Testis (tissue), 3 donors: ENCODE results near the gene BCKDK. TPM values are rescaled to one million over a fixed set of nuclear protein-coding genes. Genes with fewer than 3 reads are reported as not detected.

Experiments used
- DNase-seq: peaks from one replicate; pipeline ENCODE4 v3.0.0-alpha.2; 2019
- H3K27ac ChIP-seq, 2 donors: fragments of 200-600 bp; sonication (generic); one replicate each; pipeline ENCODE4 v1.5.1; 2019
- H3K27me3 ChIP-seq: fragments of 200-600 bp; sonication (generic); one replicate; pipeline ENCODE4 v1.5.1; 2019
- H3K36me3 ChIP-seq: fragments of 200-600 bp; sonication (generic); one replicate; pipeline ENCODE4 v1.5.1; 2017; ENCODE audit warnings: low read depth; ENCODE audit errors: missing control alignments
- H3K4me1 ChIP-seq: fragments of 200-600 bp; sonication (generic); one replicate; pipeline ENCODE4 v1.5.1; 2019
- H3K4me3 ChIP-seq, 2 donors: fragments of 200-600 bp; sonication (generic); one replicate each; pipeline ENCODE4 v1.5.1; 2017 to 2019
- H3K9me3 ChIP-seq: fragments of 200-600 bp; sonication (generic); one replicate; pipeline ENCODE4 v1.5.1; 2017
- POLR2A ChIP-seq: fragments of 450-650 bp; IDR thresholded peaks from one replicate; pipeline ENCODE4 v1.6.1; 2017; ENCODE audit warnings: antibody characterized with exemption, mild to moderate bottlenecking, moderate library complexity
- WGBS, 2 donors: methylation state at CpG; one replicate each; pipeline ENCODE4 v1.1.5; 2018; 5-methylcytosine and 5-hydroxymethylcytosine counted together
- intact Hi-C: fragments of 100-400 bp; cut with DNase I; formaldehyde crosslinking; loops from one replicate; pipeline ENCODE4 v1.15.1; 2023; ENCODE audit warnings: low total_unique reads
- polyA plus RNA-seq: library from polyadenylated mRNA; stranded (reverse); fragments of 350-450 nt; fragmentation: Illumina TruSeq; extraction: RNeasy Lipid Tissue Mini Kit (QIAGEN cat#74804); gene quantifications from one replicate; pipeline ENCODE4 v1.2.3, GENCODE V29; 2014; ENCODE audit warnings: low read depth, low replicate concordance; ENCODE audit not compliant: insufficient read depth
- total RNA-seq, 2 donors: library from RNA; depleted of rRNA; stranded (reverse); fragments of >200 nt; gene quantifications; one replicate each; pipeline ENCODE4 v1.2.3, GENCODE V29; 2016
- TF ChIP-seq, protein P1 (sequence below), 3 experiments: fragments of 450-650 bp in 2 of 3; fragments of 200-600 bp in 1 of 3; sonication (generic) in 1 of 3; IDR thresholded peaks; one replicate each; pipeline ENCODE4 v1.5.1; 2016 to 2019; ENCODE audit warnings: antibody characterized with exemption in 3 of 3, mild to moderate bottlenecking in 2 of 3, moderate library complexity in 1 of 3

Gene BCKDK
- total and polyA plus RNA-seq, 3 donors from 2014 or later = 34.5 to 69.1 (median 68.8) TPM

DNA sequence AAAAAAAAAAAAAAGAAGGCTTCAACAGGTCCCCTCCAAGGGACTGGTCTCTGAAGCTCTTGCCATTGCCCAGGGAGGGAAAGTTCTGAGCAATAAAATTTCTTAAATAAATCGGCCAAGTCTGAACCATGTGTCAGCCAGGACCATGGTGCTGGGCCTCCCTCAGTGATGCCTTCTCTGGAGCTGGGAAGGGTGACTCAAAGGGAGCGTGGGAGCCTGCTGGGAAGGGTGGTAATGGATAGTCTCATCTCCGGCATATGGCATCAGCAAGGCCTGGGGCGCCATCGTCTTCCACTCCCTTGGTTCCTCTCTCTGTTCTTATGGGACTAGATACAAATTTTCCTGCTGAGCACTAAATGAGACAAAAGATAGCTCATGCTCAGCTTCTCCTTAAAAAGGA, 15.9 kb upstream of the BCKDK start:
- Histone ChIP-seq H3K4me3 (no peak overlapping the region), H3K27ac (no peak overlapping the region), H3K36me3 (no peaks in the 10 kb centered on the region), H3K27me3 (no peaks in the 10 kb centered on the region), H3K9me3 (no peaks in the 10 kb centered on the region), H3K4me1 (peaks cover 6% of the 10 kb centered on the region)
- no peak for DNase-seq
- no peak for TF ChIP-seq POLR2A
- TF ChIP-seq, protein P1, sequence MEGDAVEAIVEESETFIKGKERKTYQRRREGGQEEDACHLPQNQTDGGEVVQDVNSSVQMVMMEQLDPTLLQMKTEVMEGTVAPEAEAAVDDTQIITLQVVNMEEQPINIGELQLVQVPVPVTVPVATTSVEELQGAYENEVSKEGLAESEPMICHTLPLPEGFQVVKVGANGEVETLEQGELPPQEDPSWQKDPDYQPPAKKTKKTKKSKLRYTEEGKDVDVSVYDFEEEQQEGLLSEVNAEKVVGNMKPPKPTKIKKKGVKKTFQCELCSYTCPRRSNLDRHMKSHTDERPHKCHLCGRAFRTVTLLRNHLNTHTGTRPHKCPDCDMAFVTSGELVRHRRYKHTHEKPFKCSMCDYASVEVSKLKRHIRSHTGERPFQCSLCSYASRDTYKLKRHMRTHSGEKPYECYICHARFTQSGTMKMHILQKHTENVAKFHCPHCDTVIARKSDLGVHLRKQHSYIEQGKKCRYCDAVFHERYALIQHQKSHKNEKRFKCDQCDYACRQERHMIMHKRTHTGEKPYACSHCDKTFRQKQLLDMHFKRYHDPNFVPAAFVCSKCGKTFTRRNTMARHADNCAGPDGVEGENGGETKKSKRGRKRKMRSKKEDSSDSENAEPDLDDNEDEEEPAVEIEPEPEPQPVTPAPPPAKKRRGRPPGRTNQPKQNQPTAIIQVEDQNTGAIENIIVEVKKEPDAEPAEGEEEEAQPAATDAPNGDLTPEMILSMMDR (IDR thresholded peaks at IDR 0.05) = no peak
- intact Hi-C loops = no loop called here
- WGBS, 2 donors = 84 to 89% methylated on average over 5 of the region's 5 CpGs

GRCh38 chr16:31093132-31093703, 15.0 kb upstream of the BCKDK start:
- Histone ChIP-seq H3K9me3 (no peaks in the 10 kb centered on the region), H3K4me3 (no peak overlapping the region), H3K27me3 (no peaks in the 10 kb centered on the region), H3K36me3 (no peaks in the 10 kb centered on the region), H3K27ac (no peak overlapping the region), H3K4me1 (peaks cover 6% of the 10 kb centered on the region)
- intact Hi-C loops = no loop called here
- no peak for DNase-seq
- 25 to 39% methylated on average over 12 to 16 of the region's 17 CpGs for WGBS, 2 donors
- TF ChIP-seq, protein P1 (IDR thresholded peaks at IDR 0.05) = no peak
- no peak for TF ChIP-seq POLR2A

GRCh38 chr16:31094088-31094423, 14.1 kb upstream of the BCKDK start:
- intact Hi-C loops = no loop called here
- no peaks in the 10 kb centered on the region for H3K36me3 ChIP-seq
- DNase-seq = peak; percentile 53
- H3K4me3 ChIP-seq = peak overlapping the region; percentile 80 to 87
- no peaks in the 10 kb centered on the region for H3K9me3 ChIP-seq
- H3K4me1 ChIP-seq = peaks cover 6% of the 10 kb centered on the region
- no peak for TF ChIP-seq POLR2A
- TF ChIP-seq, protein P1 (IDR thresholded peaks at IDR 0.05) = no peak
- peak overlapping the region; percentile 82 for H3K27ac ChIP-seq
- 0% methylated on average over 20 of the region's 20 CpGs for WGBS, 2 donors
- H3K27me3 ChIP-seq = no peaks in the 10 kb centered on the region

DNA sequence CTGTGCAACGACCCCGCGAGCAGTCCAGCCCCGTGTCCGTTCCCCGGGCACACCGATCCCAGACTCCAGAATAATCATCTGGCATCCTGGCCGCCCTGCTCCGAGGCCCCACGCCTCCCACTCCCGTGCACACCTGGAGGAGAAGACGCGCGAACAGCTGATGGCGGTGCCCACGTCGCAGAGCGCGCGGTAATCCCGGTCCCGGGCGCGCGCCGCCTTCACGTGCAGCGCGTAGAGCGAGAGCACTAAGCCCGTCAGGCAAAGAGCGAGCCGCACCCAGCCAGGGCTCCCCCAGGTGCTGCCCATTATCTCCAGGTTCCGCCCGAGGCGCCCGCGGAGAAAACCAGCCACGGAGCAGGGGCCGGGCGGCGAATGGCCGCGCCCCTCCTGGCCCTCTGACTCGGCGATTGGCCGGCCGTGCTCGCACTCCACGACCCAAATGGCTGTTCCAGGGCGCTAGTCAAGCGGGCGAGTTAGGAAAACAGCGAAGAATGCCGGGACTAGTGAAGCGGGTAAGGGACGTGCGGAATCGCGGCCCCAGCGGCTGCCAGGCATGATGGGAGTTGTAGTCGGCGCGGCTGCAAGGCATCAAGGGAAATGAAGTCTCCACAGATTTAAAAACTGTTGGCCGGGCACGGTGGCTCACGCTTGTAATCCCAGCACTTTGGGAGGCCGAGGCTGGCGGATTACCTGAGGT, 13.6 kb upstream of the BCKDK start, which contains the start of gene VKORC1:
TSS of gene VKORC1 (minus strand) at position 374 of the 697 bp plus-strand sequence. CDS start at position 306, 68 bp downstream.
- peak within 1 kb of the TSS; percentile 80 to 87 for H3K4me3 ChIP-seq
- intact Hi-C loops = loop anchor here (5.0 kb wide), 1 partner anchor 112 kb away; no protein-coding TSS in a partner anchor

More for the DNA sequence above, 13.6 kb upstream of the BCKDK start, which contains the start of gene VKORC1:
- WGBS, 2 donors = 1% methylated on average over 42 to 67 of the region's 69 CpGs
- no peaks in the 10 kb centered on the region for H3K27me3 ChIP-seq
- no peaks in the 10 kb centered on the region for H3K36me3 ChIP-seq
- H3K4me1 ChIP-seq = peaks cover 6% of the 10 kb centered on the region
- peak within 1 kb of the TSS; percentile 82 for H3K27ac ChIP-seq
- H3K9me3 ChIP-seq = no peaks in the 10 kb centered on the region
- TF ChIP-seq, protein P1 (IDR thresholded peaks at IDR 0.05) = peak in 2 of 3 experiments; percentile 12 to 21
- TF ChIP-seq POLR2A = no peak
- DNase-seq = peak; percentile 97
